HepG2 (cell line): Measurements from ENCODE around the gene DNAJC11. TPM values are rescaled to one million over a fixed set of nuclear protein-coding genes. Genes with fewer than 3 reads are reported as not detected.

Source experiments
- BORCS8-MEF2B ChIP-seq: sonication (generic); formaldehyde crosslinking; IDR thresholded peaks from 2 replicates; pipeline ENCODE4 v1.8.0; 2022; ENCODE audit warnings: mild to moderate bottlenecking, missing genetic modification reagents
- DMAP1 ChIP-seq: IDR thresholded peaks from 2 replicates; pipeline ENCODE4 v1.6.1; 2016
- FOXC1 ChIP-seq: sonication (generic); formaldehyde crosslinking; IDR thresholded peaks from 2 replicates; pipeline ENCODE4 v1.8.0; 2022; ENCODE audit warnings: mild to moderate bottlenecking, missing genetic modification reagents, borderline replicate concordance
- HMG20A ChIP-seq: IDR thresholded peaks from 2 replicates; pipeline ENCODE4 v1.6.1; 2016; ENCODE audit warnings: borderline replicate concordance
- HNRNPH1 ChIP-seq: fragments of 200-400 bp; formaldehyde crosslinking; optimal IDR thresholded peaks from 2 replicates; pipeline ENCODE3; 2017; ENCODE audit warnings: mild to moderate bottlenecking, low read depth, low read length
- KLF11 ChIP-seq: IDR thresholded peaks from 2 replicates; pipeline ENCODE4 v1.6.1; 2016; ENCODE audit warnings: missing compliant biosample characterization
- NFE2L1 ChIP-seq: sonication (generic); formaldehyde crosslinking; IDR thresholded peaks from 2 replicates; pipeline ENCODE4 v1.4.0; 2020; ENCODE audit warnings: missing genetic modification reagents, mild to moderate bottlenecking, borderline replicate concordance
- NR2F1 ChIP-seq, 2 experiments: fragments of 450-650 bp in 1 of 2; formaldehyde crosslinking in 1 of 2; IDR thresholded peaks; 2 replicates each; pipeline versions ENCODE4 v1.5.0 to v1.6.1; 2016 to 2020; ENCODE audit warnings: mild to moderate bottlenecking in 1 of 2, missing compliant biosample characterization in 1 of 2, missing genetic modification reagents in 1 of 2, moderate library complexity in 1 of 2
- PRDM15 ChIP-seq: sonication (generic); formaldehyde crosslinking; IDR thresholded peaks from 2 replicates; pipeline ENCODE4 v1.4.0; 2020; ENCODE audit warnings: missing genetic modification reagents
- SIN3A ChIP-seq: IDR thresholded peaks from 2 replicates; pipeline ENCODE4 v1.6.1; 2011; ENCODE audit warnings: low read depth, mild to moderate bottlenecking, control low read depth, low read length, borderline replicate concordance
- SMAD3 ChIP-seq: sonication (generic); formaldehyde crosslinking; IDR thresholded peaks from 2 replicates; pipeline ENCODE4 v1.4.0; 2020; ENCODE audit warnings: missing genetic modification reagents
- SMAD9 ChIP-seq: sonication (generic); formaldehyde crosslinking; IDR thresholded peaks from 2 replicates; pipeline ENCODE4 v1.5.1; 2020; ENCODE audit warnings: mild to moderate bottlenecking, missing genetic modification reagents
- SP4 ChIP-seq: sonication (generic); formaldehyde crosslinking; IDR thresholded peaks from 2 replicates; pipeline ENCODE4 v1.8.1; 2023; ENCODE audit warnings: mild to moderate bottlenecking, missing genetic modification reagents
- TIGD3 ChIP-seq: sonication (generic); formaldehyde crosslinking; IDR thresholded peaks from 2 replicates; pipeline ENCODE4 v1.5.1; 2020; ENCODE audit warnings: mild to moderate bottlenecking, missing genetic modification reagents, borderline replicate concordance
- WIZ ChIP-seq: sonication (generic); formaldehyde crosslinking; IDR thresholded peaks from 2 replicates; pipeline ENCODE4 v1.5.1; 2020; ENCODE audit warnings: mild to moderate bottlenecking, missing genetic modification reagents
- ZFP36 ChIP-seq: fragments of 150-350 bp; IDR thresholded peaks from 2 replicates; pipeline ENCODE4 v1.6.1; 2018; ENCODE audit warnings: borderline replicate concordance, low read length, low read depth; ENCODE audit not compliant: partially characterized antibody
- ZMAT3 ChIP-seq: sonication (generic); formaldehyde crosslinking; conservative IDR thresholded peaks from 2 replicates; pipeline ENCODE4 v1.7.0; 2021; ENCODE audit warnings: missing genetic modification reagents
- ZNF383 ChIP-seq: sonication (generic); formaldehyde crosslinking; IDR thresholded peaks from 2 replicates; pipeline ENCODE4 v1.4.0; 2020; ENCODE audit warnings: missing genetic modification reagents, mild to moderate bottlenecking, borderline replicate concordance
- ZNF431 ChIP-seq: sonication (generic); formaldehyde crosslinking; IDR thresholded peaks from 2 replicates; pipeline ENCODE4 v1.9.0; 2022; ENCODE audit warnings: missing genetic modification reagents, low read depth, mild to moderate bottlenecking, borderline replicate concordance
- ZNF577 ChIP-seq: sonication (generic); formaldehyde crosslinking; IDR thresholded peaks from 2 replicates; pipeline ENCODE4 v1.4.0; 2020; ENCODE audit warnings: mild to moderate bottlenecking, low read depth, missing genetic modification reagents, borderline replicate concordance
- ZNF580 ChIP-seq: IDR thresholded peaks from 2 replicates; pipeline ENCODE4 v1.6.1; 2016; ENCODE audit warnings: low read depth, borderline replicate concordance
- ZNF652 ChIP-seq: IDR thresholded peaks from 2 replicates; pipeline ENCODE4 v1.6.1; 2016; ENCODE audit warnings: low read depth, borderline replicate concordance
- ZNF768 ChIP-seq: sonication (generic); formaldehyde crosslinking; IDR thresholded peaks from 2 replicates; pipeline ENCODE4 v1.4.0; 2020; ENCODE audit warnings: missing genetic modification reagents
- polyA plus RNA-seq, 8 experiments: library from polyadenylated mRNA; depleted of rRNA in 3 of 8; stranded (reverse) in 7 of 8; unstranded in 1 of 8; fragments of >200 nt; fragmentation: Illumina TruSeq in 4 of 8; extraction: Trizol in 4 of 8; gene quantifications; 2 replicates each; pipeline versions ENCODE4 v1.2.1 to v1.2.3, GENCODE V29; 2011 to 2016; ENCODE audit warnings: low read depth in 4 of 8, missing spikeins in 1 of 8, mixed read lengths in 1 of 8; ENCODE audit not compliant: insufficient read depth in 1 of 8
- total RNA-seq, 5 experiments: library from RNA; depleted of rRNA; stranded (reverse); fragments of >200 nt; fragmentation: Illumina TruSeq; extraction: Trizol; gene quantifications; 2 replicates each; pipeline ENCODE4 v1.2.3, GENCODE V29; 2016; ENCODE audit warnings: low read depth in 1 of 5
- TF ChIP-seq, protein P1 (sequence below): IDR thresholded peaks from 2 replicates; pipeline ENCODE4 v1.6.1; 2016; ENCODE audit warnings: missing compliant biosample characterization, missing genetic modification reagents, borderline replicate concordance

DNAJC11 gene
- total and polyA plus RNA-seq, 2 of the 13 experiments (the other 11 are each of a cell fraction or from before 2014, with no cell fraction given) = 25.1 to 47.6 TPM

DNA sequence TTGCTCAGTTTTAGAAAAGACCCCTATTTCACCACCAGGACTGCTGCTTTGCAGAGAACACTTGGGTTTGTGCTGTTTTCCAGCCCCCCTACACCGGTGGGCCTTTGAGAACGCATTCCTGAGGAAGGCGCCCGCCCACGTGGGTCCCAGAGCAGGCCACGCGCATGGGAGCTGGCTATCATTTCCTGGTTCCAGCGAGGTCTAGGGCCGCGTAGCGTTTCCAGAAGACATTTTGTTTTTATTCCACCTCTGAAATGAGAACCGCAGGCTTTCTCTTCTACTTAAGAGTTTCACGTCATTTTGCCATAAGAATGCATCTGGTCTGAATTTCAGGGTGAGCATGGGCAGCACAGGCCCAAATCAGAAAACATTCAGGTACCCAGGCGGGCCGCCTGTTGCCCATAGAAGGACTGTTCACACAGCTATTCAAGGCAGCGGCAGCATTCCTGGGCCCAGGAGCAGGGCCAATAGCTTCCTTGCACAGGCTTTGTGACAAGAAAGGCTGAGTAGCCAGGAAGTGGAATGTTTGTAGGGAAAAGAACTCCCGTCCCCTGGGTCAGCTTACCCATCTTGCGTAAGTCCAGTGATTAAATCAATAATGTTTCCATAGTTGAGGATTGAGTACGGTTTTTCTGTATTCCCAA, 97.6 kb downstream of the DNAJC11 start (continued):
- TF ChIP-seq BORCS8-MEF2B (no peak; the same call in 1 of the 2 replicates), ZNF577 (no peak), SMAD9 (no peak), DMAP1 (CRISPR knock-in tag) (peak; percentile 87), NFE2L1 (CRISPR knock-in tag) (no peak), NR2F1 (CRISPR knock-in tag; IDR thresholded peaks at IDR 0.05) (0 out of 4 replicates have a peak, but pooled peaks of 1 of the 2 experiments have one; percentile 25), HNRNPH1 (no peak), SP4 (CRISPR knock-in tag) (0 out of 2 replicates have a peak, but pooled peaks have one; percentile 20), WIZ (CRISPR knock-in tag) (no peak), SIN3A (0 out of 2 replicates have a peak, but pooled peaks have one; percentile 30), ZNF580 (CRISPR knock-in tag) (no peak), ZNF652 (peak; percentile 77), FOXC1 (no peak), SMAD3 (CRISPR knock-in tag) (no peak; the same call in 1 of the 2 replicates), HMG20A (CRISPR knock-in tag) (peak; percentile 68), ZFP36 (no peak), TIGD3 (CRISPR knock-in tag) (0 out of 2 replicates have a peak, but pooled peaks have one; percentile 54), ZNF431 (CRISPR knock-in tag) (no peak), ZNF768 (CRISPR knock-in tag) (no peak), KLF11 (no peak), ZNF383 (no peak), PRDM15 (CRISPR knock-in tag) (peak; percentile 71), ZMAT3 (no peak; the same call in 1 of the 2 replicates)
- TF ChIP-seq, protein P1, sequence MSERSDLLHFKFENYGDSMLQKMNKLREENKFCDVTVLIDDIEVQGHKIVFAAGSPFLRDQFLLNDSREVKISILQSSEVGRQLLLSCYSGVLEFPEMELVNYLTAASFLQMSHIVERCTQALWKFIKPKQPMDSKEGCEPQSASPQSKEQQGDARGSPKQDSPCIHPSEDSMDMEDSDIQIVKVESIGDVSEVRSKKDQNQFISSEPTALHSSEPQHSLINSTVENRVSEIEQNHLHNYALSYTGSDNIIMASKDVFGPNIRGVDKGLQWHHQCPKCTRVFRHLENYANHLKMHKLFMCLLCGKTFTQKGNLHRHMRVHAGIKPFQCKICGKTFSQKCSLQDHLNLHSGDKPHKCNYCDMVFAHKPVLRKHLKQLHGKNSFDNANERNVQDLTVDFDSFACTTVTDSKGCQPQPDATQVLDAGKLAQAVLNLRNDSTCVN (CRISPR knock-in tag) = no peak
